HepG2 (cell line): Measurements from ENCODE around the gene PAXX. TPM values are rescaled to one million over a fixed set of nuclear protein-coding genes. Genes with fewer than 3 reads are reported as not detected.

ENCODE experiments used
- ARNTL ChIP-seq: sonication (generic); formaldehyde crosslinking; IDR thresholded peaks from 2 replicates; pipeline ENCODE4 v1.4.0; 2020; ENCODE audit warnings: mild to moderate bottlenecking, missing genetic modification reagents
- DRAP1 ChIP-seq: IDR thresholded peaks from 2 replicates; pipeline ENCODE4 v1.6.1; 2016; ENCODE audit warnings: missing genetic modification reagents, missing compliant biosample characterization
- FUBP1 ChIP-seq: sonication (generic); formaldehyde crosslinking; IDR thresholded peaks from 2 replicates; pipeline ENCODE4 v1.5.1; 2020; ENCODE audit warnings: missing genetic modification reagents, mild to moderate bottlenecking, borderline replicate concordance
- GRHL1 ChIP-seq: sonication (generic); formaldehyde crosslinking; conservative IDR thresholded peaks from 2 replicates; pipeline ENCODE4 v1.8.0; 2022; ENCODE audit warnings: missing genetic modification reagents
- IRX3 ChIP-seq: sonication (generic); formaldehyde crosslinking; IDR thresholded peaks from 2 replicates; pipeline ENCODE4 v1.8.1; 2023; ENCODE audit warnings: mild to moderate bottlenecking, low read depth, missing genetic modification reagents, borderline replicate concordance
- JDP2 ChIP-seq: sonication (generic); formaldehyde crosslinking; IDR thresholded peaks from 2 replicates; pipeline ENCODE4 v1.8.1; 2022; ENCODE audit warnings: missing genetic modification reagents, borderline replicate concordance
- KLF13 ChIP-seq: sonication (generic); formaldehyde crosslinking; IDR thresholded peaks from 2 replicates; pipeline ENCODE4 v1.4.0; 2020; ENCODE audit warnings: mild to moderate bottlenecking, missing genetic modification reagents
- MEIS2 ChIP-seq: sonication (generic); formaldehyde crosslinking; IDR thresholded peaks from 2 replicates; pipeline ENCODE4 v1.9.0; 2021; ENCODE audit warnings: mild to moderate bottlenecking, missing genetic modification reagents
- MXD1 ChIP-seq: sonication (generic); formaldehyde crosslinking; IDR thresholded peaks from 2 replicates; pipeline ENCODE4 v1.4.0; 2020; ENCODE audit warnings: mild to moderate bottlenecking, missing genetic modification reagents
- REL ChIP-seq: sonication (generic); formaldehyde crosslinking; conservative IDR thresholded peaks from 2 replicates; pipeline ENCODE4 v1.8.0; 2022; ENCODE audit warnings: mild to moderate bottlenecking, missing genetic modification reagents, moderate library complexity
- RFXANK ChIP-seq: IDR thresholded peaks from 2 replicates; pipeline ENCODE4 v1.6.1; 2016
- SALL1 ChIP-seq: sonication (generic); formaldehyde crosslinking; IDR thresholded peaks from 2 replicates; pipeline ENCODE4 v1.8.0; 2022; ENCODE audit warnings: mild to moderate bottlenecking, missing genetic modification reagents
- TFDP1 ChIP-seq: IDR thresholded peaks from 2 replicates; pipeline ENCODE4 v1.6.1; 2016; ENCODE audit warnings: missing compliant biosample characterization, missing genetic modification reagents, borderline replicate concordance
- XBP1 ChIP-seq: sonication (generic); formaldehyde crosslinking; IDR thresholded peaks from 2 replicates; pipeline ENCODE4 v1.5.0; 2020; ENCODE audit warnings: missing genetic modification reagents
- ZIK1 ChIP-seq: sonication (generic); formaldehyde crosslinking; IDR thresholded peaks from 2 replicates; pipeline ENCODE4 v1.5.0; 2020; ENCODE audit warnings: mild to moderate bottlenecking, low read depth, missing genetic modification reagents, borderline replicate concordance
- ZNF337 ChIP-seq: sonication (generic); formaldehyde crosslinking; IDR thresholded peaks from 2 replicates; pipeline ENCODE4 v1.5.1; 2020; ENCODE audit warnings: missing genetic modification reagents, low read depth, mild to moderate bottlenecking, borderline replicate concordance
- ZNF605 ChIP-seq: sonication (generic); formaldehyde crosslinking; IDR thresholded peaks from 2 replicates; pipeline ENCODE4 v1.8.0; 2022; ENCODE audit warnings: mild to moderate bottlenecking, missing genetic modification reagents
- ZNF703 ChIP-seq: sonication (generic); formaldehyde crosslinking; IDR thresholded peaks from 2 replicates; pipeline ENCODE4 v1.5.1; 2020; ENCODE audit warnings: missing genetic modification reagents, mild to moderate bottlenecking, moderate library complexity, borderline replicate concordance
- ZNF709 ChIP-seq: sonication (generic); formaldehyde crosslinking; IDR thresholded peaks from 2 replicates; pipeline ENCODE4 v1.5.0; 2020; ENCODE audit warnings: mild to moderate bottlenecking, missing genetic modification reagents
- ZNF766 ChIP-seq: sonication (generic); formaldehyde crosslinking; IDR thresholded peaks from 2 replicates; pipeline ENCODE4 v1.5.0; 2020; ENCODE audit warnings: missing genetic modification reagents, borderline replicate concordance
- ZNF790 ChIP-seq: sonication (generic); formaldehyde crosslinking; IDR thresholded peaks from 2 replicates; pipeline ENCODE4 v1.8.0; 2022; ENCODE audit warnings: missing genetic modification reagents, mild to moderate bottlenecking, borderline replicate concordance
- polyA plus RNA-seq, 8 experiments: library from polyadenylated mRNA; depleted of rRNA in 3 of 8; stranded (reverse) in 7 of 8; unstranded in 1 of 8; fragments of >200 nt; fragmentation: Illumina TruSeq in 4 of 8; extraction: Trizol in 4 of 8; gene quantifications; 2 replicates each; pipeline versions ENCODE4 v1.2.1 to v1.2.3, GENCODE V29; 2011 to 2016; ENCODE audit warnings: low read depth in 4 of 8, missing spikeins in 1 of 8, mixed read lengths in 1 of 8; ENCODE audit not compliant: insufficient read depth in 1 of 8
- total RNA-seq, 5 experiments: library from RNA; depleted of rRNA; stranded (reverse); fragments of >200 nt; fragmentation: Illumina TruSeq; extraction: Trizol; gene quantifications; 2 replicates each; pipeline ENCODE4 v1.2.3, GENCODE V29; 2016; ENCODE audit warnings: low read depth in 1 of 5

Gene PAXX
- total and polyA plus RNA-seq, 2 of the 13 experiments (the other 11 are each of a cell fraction or from before 2014, with no cell fraction given): 14.0 to 31.9 TPM

GRCh38 chr9:136949817-136950655 lies 42.2 kb upstream of the PAXX start (continued):
- TF ChIP-seq MXD1 (CRISPR knock-in tag) (no peak; the same call in 1 of the 2 replicates), IRX3 (CRISPR knock-in tag) (0 out of 2 replicates have a peak, but pooled peaks have one; percentile 51), TFDP1 (CRISPR knock-in tag) (0 out of 2 replicates have a peak, but pooled peaks have one; percentile 16), KLF13 (CRISPR knock-in tag) (no peak), ZIK1 (0 out of 2 replicates have a peak, but pooled peaks have one; percentile 23), FUBP1 (no peak), JDP2 (CRISPR knock-in tag) (no peak), GRHL1 (CRISPR knock-in tag) (no peak), SALL1 (peak; percentile 51; the same call in 1 of the 2 replicates), ARNTL (CRISPR knock-in tag) (peak; percentile 69), REL (CRISPR knock-in tag) (0 out of 2 replicates have a peak, but pooled peaks have one; percentile 49), RFXANK (CRISPR knock-in tag) (no peak), ZNF337 (CRISPR knock-in tag) (no peak), XBP1 (CRISPR knock-in tag) (no peak), MEIS2 (CRISPR knock-in tag) (peak; percentile 40; the same call in 1 of the 2 replicates), ZNF766 (CRISPR knock-in tag) (peak; percentile 26; the same call in 1 of the 2 replicates), DRAP1 (CRISPR knock-in tag) (peak; percentile 95), ZNF790 (peak; percentile 83; the same call in 1 of the 2 replicates), ZNF605 (CRISPR knock-in tag) (no peak; the same call in 1 of the 2 replicates), ZNF709 (CRISPR knock-in tag) (peak; percentile 90; the same call in 1 of the 2 replicates), ZNF703 (peak; percentile 64)
